Colonic mucosa (tissue), 4 donors: Measurements from ENCODE around the gene EFNA3. TPM values are rescaled to one million over a fixed set of nuclear protein-coding genes. Genes with fewer than 3 reads are reported as not detected.

Experiments
- DNase-seq: peaks from one replicate; pipeline ENCODE4 v3.0.0-alpha.2; 2020
- H3K27ac ChIP-seq: fragments of 200-600 bp; one replicate; pipeline ENCODE4 v1.8.0; 2021
- H3K27me3 ChIP-seq: fragments of 200-600 bp; one replicate; pipeline ENCODE4 v1.8.0; 2021
- H3K36me3 ChIP-seq: fragments of 200-600 bp; one replicate; pipeline ENCODE4 v1.8.0; 2021
- H3K4me1 ChIP-seq: fragments of 200-600 bp; one replicate; pipeline ENCODE4 v1.8.0; 2021; ENCODE audit warnings: mild to moderate bottlenecking
- H3K4me3 ChIP-seq: fragments of 200-600 bp; one replicate; pipeline ENCODE4 v1.8.0; 2021
- H3K9ac ChIP-seq, 2 donors: one replicate each; pipeline ENCODE4 v1.7.0; 2013; ENCODE audit warnings: control low read depth in 2 of 2, low read depth in 2 of 2, low read length in 2 of 2
- H3K9me3 ChIP-seq: fragments of 200-600 bp; one replicate; pipeline ENCODE4 v1.8.0; 2021
- intact Hi-C: fragments of 100-400 bp; cut with DNase I; formaldehyde crosslinking; loops from one replicate; pipeline ENCODE4 v1.14.1; 2022
- total RNA-seq, 2 donors: library from RNA; stranded (reverse); fragmentation: NEBNext Ultra II Directional in 1 of 2; extraction: Animal tissue kit (Norgen Biotek cat#: 25700) in 1 of 2; gene quantifications; one replicate each; pipeline ENCODE4 v1.2.1, GENCODE V29; 2021
- TF ChIP-seq, protein P1 (sequence below): fragments of 200-600 bp; IDR thresholded peaks from one replicate; pipeline ENCODE4 v1.8.0; 2022; ENCODE audit warnings: antibody characterized with exemption, mild to moderate bottlenecking
- donor health status: healthy.
- donor health status: DM: no; HTN: no; CAD: no.
- donor health status: DM: no; HTN: no; CAD: no.

EFNA3 gene
- total RNA-seq, 2 donors from 2014 or later: 12.7 to 21.4 TPM

DNA sequence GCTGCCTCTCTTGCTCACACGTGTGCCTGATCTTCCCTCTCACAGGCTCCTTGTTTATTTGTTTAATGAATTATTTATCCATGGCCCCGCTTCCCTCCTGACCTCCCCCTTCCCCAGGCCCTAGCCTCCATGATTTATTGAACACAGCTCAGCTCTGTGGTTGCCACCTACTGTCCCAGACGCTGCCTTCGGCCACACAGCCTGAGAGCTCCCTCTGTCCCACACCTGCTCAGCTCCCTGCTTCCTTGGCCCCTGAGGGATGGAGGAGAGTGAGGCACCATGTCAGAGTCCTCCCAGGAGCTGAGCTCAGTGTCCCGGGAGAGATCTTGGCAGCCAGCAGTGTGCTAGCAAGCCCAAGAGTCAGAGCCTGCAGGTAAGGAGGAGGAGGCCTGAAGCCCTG, 3.1 kb upstream of the EFNA3 start:
- Histone ChIP-seq H3K36me3 (no peaks in the 10 kb centered on the region), H3K4me1 (peaks cover 15% of the 10 kb centered on the region), H3K27ac (no peak overlapping the region), H3K9ac (no peak overlapping the region), H3K27me3 (peaks cover 6% of the 10 kb centered on the region), H3K4me3 (no peak overlapping the region), H3K9me3 (no peaks in the 10 kb centered on the region)
- intact Hi-C loops: no loop called here
- DNase-seq: no peak
- TF ChIP-seq, protein P1, sequence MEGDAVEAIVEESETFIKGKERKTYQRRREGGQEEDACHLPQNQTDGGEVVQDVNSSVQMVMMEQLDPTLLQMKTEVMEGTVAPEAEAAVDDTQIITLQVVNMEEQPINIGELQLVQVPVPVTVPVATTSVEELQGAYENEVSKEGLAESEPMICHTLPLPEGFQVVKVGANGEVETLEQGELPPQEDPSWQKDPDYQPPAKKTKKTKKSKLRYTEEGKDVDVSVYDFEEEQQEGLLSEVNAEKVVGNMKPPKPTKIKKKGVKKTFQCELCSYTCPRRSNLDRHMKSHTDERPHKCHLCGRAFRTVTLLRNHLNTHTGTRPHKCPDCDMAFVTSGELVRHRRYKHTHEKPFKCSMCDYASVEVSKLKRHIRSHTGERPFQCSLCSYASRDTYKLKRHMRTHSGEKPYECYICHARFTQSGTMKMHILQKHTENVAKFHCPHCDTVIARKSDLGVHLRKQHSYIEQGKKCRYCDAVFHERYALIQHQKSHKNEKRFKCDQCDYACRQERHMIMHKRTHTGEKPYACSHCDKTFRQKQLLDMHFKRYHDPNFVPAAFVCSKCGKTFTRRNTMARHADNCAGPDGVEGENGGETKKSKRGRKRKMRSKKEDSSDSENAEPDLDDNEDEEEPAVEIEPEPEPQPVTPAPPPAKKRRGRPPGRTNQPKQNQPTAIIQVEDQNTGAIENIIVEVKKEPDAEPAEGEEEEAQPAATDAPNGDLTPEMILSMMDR: no peak

DNA sequence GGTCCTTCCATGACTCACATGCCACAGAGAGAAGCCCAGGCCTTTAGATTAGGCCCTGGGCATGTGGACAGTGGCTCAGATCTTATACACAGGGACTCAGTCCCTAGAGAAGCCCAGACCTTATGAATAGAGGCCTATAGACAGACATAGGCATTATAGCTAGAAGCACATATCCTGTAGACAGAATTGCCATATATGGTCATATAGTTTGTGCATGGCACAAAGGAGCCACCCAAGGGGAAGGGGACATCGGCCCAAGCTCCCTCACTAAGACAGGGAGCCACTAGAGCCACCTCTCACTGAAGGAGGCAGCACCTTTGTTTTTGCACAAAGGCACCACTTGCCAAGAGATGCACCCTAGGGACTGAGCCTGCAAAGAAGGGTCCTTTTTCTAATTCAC, 2.3 kb upstream of the EFNA3 start:
- DNase-seq: no peak
- TF ChIP-seq, protein P1: no peak
- H3K4me3 ChIP-seq: no peak overlapping the region
- H3K27me3 ChIP-seq: peaks cover 13% of the 10 kb centered on the region
- no peaks in the 10 kb centered on the region for H3K9me3 ChIP-seq
- intact Hi-C loops: no loop called here
- no peaks in the 10 kb centered on the region for H3K36me3 ChIP-seq
- no peak overlapping the region for H3K9ac ChIP-seq
- no peak overlapping the region for H3K27ac ChIP-seq
- peaks cover 23% of the 10 kb centered on the region for H3K4me1 ChIP-seq

DNA sequence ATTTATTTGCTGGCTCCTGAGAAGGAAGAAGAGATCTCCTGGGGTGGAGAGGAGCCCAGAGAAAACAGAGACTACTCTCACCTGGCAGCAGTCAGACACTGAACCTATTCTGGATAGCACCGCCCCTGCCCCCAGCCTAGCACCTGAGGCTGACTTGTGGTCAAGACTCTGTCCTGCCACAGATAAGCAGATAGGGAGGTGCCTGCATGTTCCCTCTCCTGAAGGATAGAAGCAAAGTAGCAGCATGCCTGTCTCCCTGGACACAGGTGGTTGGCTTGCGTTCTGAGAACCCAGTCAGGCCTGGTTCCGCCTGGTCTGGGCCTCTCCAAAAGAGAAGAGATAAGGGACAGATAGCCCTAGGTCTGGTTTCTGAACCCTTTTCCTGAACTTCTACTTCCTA, 1.3 kb upstream of the EFNA3 start:
- no peak overlapping the region for H3K9ac ChIP-seq
- TF ChIP-seq, protein P1: no peak
- no peaks in the 10 kb centered on the region for H3K36me3 ChIP-seq
- H3K9me3 ChIP-seq: no peaks in the 10 kb centered on the region
- intact Hi-C loops: no loop called here
- H3K27me3 ChIP-seq: peaks cover 21% of the 10 kb centered on the region
- H3K27ac ChIP-seq: no peak overlapping the region
- H3K4me1 ChIP-seq: peaks cover 30% of the 10 kb centered on the region
- no peak for DNase-seq
- no peak overlapping the region for H3K4me3 ChIP-seq

DNA sequence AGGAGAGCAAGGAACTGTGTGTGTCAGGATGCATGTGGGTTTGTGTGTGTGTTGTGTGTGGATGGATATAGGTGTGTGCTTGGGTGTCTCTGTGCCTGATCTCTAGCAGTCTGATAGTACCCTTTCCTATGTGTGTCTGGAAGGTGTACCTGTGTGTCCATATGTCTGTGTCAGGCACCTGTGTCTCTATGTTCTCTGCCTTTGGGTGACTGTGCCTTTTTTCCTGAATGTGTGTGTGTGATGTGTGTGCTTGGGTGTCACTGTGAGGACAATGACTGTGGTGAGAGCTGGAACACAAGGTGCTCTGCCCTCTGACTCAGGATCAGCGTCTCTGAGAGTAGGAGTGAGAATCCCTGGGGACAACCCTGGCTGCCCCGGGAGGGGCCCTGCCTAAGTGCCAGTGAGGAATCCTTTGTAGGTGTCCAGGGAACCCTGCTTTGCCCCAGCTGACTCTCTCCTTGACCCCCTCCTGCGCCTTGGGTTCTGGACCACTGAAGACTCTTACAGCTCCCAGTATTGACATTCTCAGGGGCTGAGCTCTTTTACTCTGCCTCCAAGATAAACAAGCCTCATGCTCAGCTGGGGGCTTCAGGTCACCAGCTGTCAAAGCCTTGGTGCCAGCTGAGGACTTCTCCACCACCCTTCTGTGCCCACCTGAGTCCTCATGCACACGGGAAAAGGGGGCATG, 735 bp upstream of the EFNA3 start:
- no peaks in the 10 kb centered on the region for H3K36me3 ChIP-seq
- H3K27me3 ChIP-seq: peaks cover 23% of the 10 kb centered on the region
- intact Hi-C loops: no loop called here
- TF ChIP-seq, protein P1: no peak
- no peak overlapping the region for H3K27ac ChIP-seq
- no peak overlapping the region for H3K4me3 ChIP-seq
- H3K9ac ChIP-seq: no peak overlapping the region
- peaks cover 34% of the 10 kb centered on the region for H3K4me1 ChIP-seq
- DNase-seq: no peak
- H3K9me3 ChIP-seq: no peaks in the 10 kb centered on the region

DNA sequence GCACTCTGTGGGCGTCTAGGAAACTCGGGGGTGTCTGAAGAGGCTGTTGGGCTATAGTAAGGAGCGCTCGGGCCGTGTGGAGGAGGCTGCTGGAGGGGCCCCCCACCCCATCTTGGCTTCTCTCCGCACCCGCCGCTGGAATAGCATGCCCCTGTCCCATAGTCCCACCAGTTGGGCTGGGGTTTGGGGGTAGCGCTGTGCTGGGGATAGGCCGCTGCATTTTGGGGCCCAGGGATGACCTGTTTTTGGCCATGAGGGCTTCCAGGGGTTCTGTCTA, 511 bp downstream of the EFNA3 start:
- Histone ChIP-seq H3K9ac (peak overlapping the region; percentile 56 to 69), H3K4me1 (peaks cover 44% of the 10 kb centered on the region), H3K27ac (no peak overlapping the region), H3K36me3 (no peaks in the 10 kb centered on the region), H3K4me3 (peak overlapping the region; percentile 48), H3K9me3 (no peaks in the 10 kb centered on the region), H3K27me3 (peaks cover 23% of the 10 kb centered on the region)
- intact Hi-C loops: no loop called here
- TF ChIP-seq, protein P1: no peak
- DNase-seq: no peak
